Activated CD4-positive, alpha-beta T cell treated with anti-CD3 and anti-CD28 coated beads, Interleukin-2, amount 10 ng/mL, durations not matched to agents 24 days and 14 days (primary cell): ENCODE results near the gene NAPEPLD. TPM values are rescaled to one million over a fixed set of nuclear protein-coding genes. Genes with fewer than 3 reads are reported as not detected.
"Not testable (repeated sequence)": the region's sequence is repeated elsewhere in the genome, so short reads cannot be mapped to it uniquely, and the experiment has no call there.

ENCODE experiments used
- DNase-seq: peaks from one replicate; pipeline ENCODE4 v3.0.0; 2022
- H3K27ac Mint-ChIP-seq: one replicate; pipeline ENCODE4 v1.8.0; 2022; ENCODE audit warnings: mild to moderate bottlenecking, mixed read lengths
- H3K27me3 Mint-ChIP-seq: one replicate; pipeline ENCODE4 v1.8.0; 2022; ENCODE audit warnings: mixed read lengths
- H3K36me3 Mint-ChIP-seq: one replicate; pipeline ENCODE4 v1.8.0; 2022; ENCODE audit warnings: low read depth, mild to moderate bottlenecking, mixed read lengths
- H3K4me1 Mint-ChIP-seq: one replicate; pipeline ENCODE4 v1.8.0; 2021; ENCODE audit warnings: mixed read lengths
- H3K4me3 Mint-ChIP-seq: one replicate; pipeline ENCODE4 v1.8.0; 2022; ENCODE audit warnings: mild to moderate bottlenecking, moderate library complexity, mixed read lengths
- H3K9me3 Mint-ChIP-seq: one replicate; pipeline ENCODE4 v1.8.0; 2021; ENCODE audit warnings: mixed read lengths
- intact Hi-C: fragments of 100-400 bp; cut with micrococcal nuclease; formaldehyde crosslinking; loops from one replicate; pipeline ENCODE4 v1.15.1; 2023
- total RNA-seq: library from RNA; stranded (reverse); gene quantifications from 2 replicates; pipeline ENCODE4 v1.2.3, GENCODE V29; 2022

The NAPEPLD gene
- total RNA-seq, 1 donor from 2014 or later: 10.1 TPM

- no peak for DNase-seq
- H3K27ac Mint-ChIP-seq: no peak overlapping the region
- H3K4me1 Mint-ChIP-seq: peaks cover 12% of the 10 kb centered on the region
- peaks cover 14% of the 10 kb centered on the region for H3K9me3 Mint-ChIP-seq
- intact Hi-C loops: no loop called here
- no peak overlapping the region for H3K4me3 Mint-ChIP-seq
- H3K27me3 Mint-ChIP-seq: no peaks in the 10 kb centered on the region
- H3K36me3 Mint-ChIP-seq: peaks cover 45% of the 10 kb centered on the region
Observed at GRCh38 chr7:103113164-103113563, 35.7 kb downstream of the NAPEPLD start.

- H3K36me3 Mint-ChIP-seq: peaks cover 56% of the 10 kb centered on the region
Observed at GRCh38 chr7:103106703-103107070, 42.2 kb downstream of the NAPEPLD start.

GRCh38 chr7:103106005-103106702 lies 42.7 kb downstream of the NAPEPLD start:
- Mint-ChIP-seq H3K27me3 (no peaks in the 10 kb centered on the region), H3K36me3 (peaks cover 53% of the 10 kb centered on the region)

More at GRCh38 chr7:103106703-103107070, 42.2 kb downstream of the NAPEPLD start:
- intact Hi-C loops, H3K4me1 Mint-ChIP-seq, DNase-seq, H3K27ac Mint-ChIP-seq, H3K4me3 Mint-ChIP-seq, H3K27me3 Mint-ChIP-seq: not testable (repeated sequence)
- peaks cover 14% of the 10 kb centered on the region for H3K9me3 Mint-ChIP-seq

GRCh38 chr7:103101543-103101942 lies 47.4 kb downstream of the NAPEPLD start:
- intact Hi-C loops: no loop called here
- DNase-seq: no peak
- H3K36me3 Mint-ChIP-seq: peaks cover 30% of the 10 kb centered on the region
- H3K4me1 Mint-ChIP-seq: no peaks in the 10 kb centered on the region
- no peak overlapping the region for H3K27ac Mint-ChIP-seq
- H3K4me3 Mint-ChIP-seq: no peak overlapping the region
- H3K9me3 Mint-ChIP-seq: no peaks in the 10 kb centered on the region
- H3K27me3 Mint-ChIP-seq: no peaks in the 10 kb centered on the region

More at GRCh38 chr7:103106005-103106702, 42.7 kb downstream of the NAPEPLD start:
- no peak overlapping the region for H3K4me3 Mint-ChIP-seq
- intact Hi-C loops: no loop called here
- no peak overlapping the region for H3K27ac Mint-ChIP-seq
- no peak for DNase-seq
- peaks cover 14% of the 10 kb centered on the region for H3K9me3 Mint-ChIP-seq
- H3K4me1 Mint-ChIP-seq: peaks cover 6% of the 10 kb centered on the region

- Mint-ChIP-seq H3K4me3 (no peak overlapping the region), H3K27me3 (no peaks in the 10 kb centered on the region), H3K9me3 (no peaks in the 10 kb centered on the region), H3K27ac (no peak overlapping the region), H3K36me3 (peaks cover 32% of the 10 kb centered on the region), H3K4me1 (no peaks in the 10 kb centered on the region)
- intact Hi-C loops: no loop called here
- DNase-seq: no peak
Observed at GRCh38 chr7:103100348-103100747, 48.6 kb downstream of the NAPEPLD start.

GRCh38 chr7:103097041-103097440 lies 51.9 kb downstream of the NAPEPLD start:
- Mint-ChIP-seq H3K9me3 (no peaks in the 10 kb centered on the region), H3K4me3 (no peak overlapping the region), H3K27ac (no peak overlapping the region), H3K36me3 (peaks cover 41% of the 10 kb centered on the region), H3K4me1 (no peaks in the 10 kb centered on the region), H3K27me3 (no peaks in the 10 kb centered on the region)
- no peak for DNase-seq
- intact Hi-C loops: no loop called here

- H3K27ac Mint-ChIP-seq, DNase-seq, intact Hi-C loops, H3K27me3 Mint-ChIP-seq, H3K4me3 Mint-ChIP-seq, H3K4me1 Mint-ChIP-seq, H3K9me3 Mint-ChIP-seq: not testable (repeated sequence)
- peaks cover 42% of the 10 kb centered on the region for H3K36me3 Mint-ChIP-seq
Observed at GRCh38 chr7:103095558-103095957, 53.3 kb downstream of the NAPEPLD start.

GRCh38 chr7:103094102-103094501 lies 54.8 kb downstream of the NAPEPLD start:
- intact Hi-C loops: no loop called here
- no peak overlapping the region for H3K27ac Mint-ChIP-seq
- no peaks in the 10 kb centered on the region for H3K27me3 Mint-ChIP-seq

GRCh38 chr7:103093429-103093828 lies 55.5 kb downstream of the NAPEPLD start:
- no peaks in the 10 kb centered on the region for H3K9me3 Mint-ChIP-seq
- no peak overlapping the region for H3K4me3 Mint-ChIP-seq
- no peaks in the 10 kb centered on the region for H3K27me3 Mint-ChIP-seq
- peaks cover 53% of the 10 kb centered on the region for H3K36me3 Mint-ChIP-seq
- intact Hi-C loops: no loop called here
- no peaks in the 10 kb centered on the region for H3K4me1 Mint-ChIP-seq
- H3K27ac Mint-ChIP-seq: no peak overlapping the region
- no peak for DNase-seq

More at GRCh38 chr7:103094102-103094501, 54.8 kb downstream of the NAPEPLD start:
- Mint-ChIP-seq H3K4me1 (no peaks in the 10 kb centered on the region), H3K36me3 (peaks cover 49% of the 10 kb centered on the region), H3K4me3 (no peak overlapping the region), H3K9me3 (no peaks in the 10 kb centered on the region)
- DNase-seq: no peak

- peaks cover 52% of the 10 kb centered on the region for H3K36me3 Mint-ChIP-seq
- H3K4me3 Mint-ChIP-seq, H3K9me3 Mint-ChIP-seq, H3K27ac Mint-ChIP-seq, H3K4me1 Mint-ChIP-seq, intact Hi-C loops, DNase-seq, H3K27me3 Mint-ChIP-seq: not testable (repeated sequence)
Observed at GRCh38 chr7:103092321-103092720, 56.6 kb downstream of the NAPEPLD start.

GRCh38 chr7:103083210-103083609 lies 65.7 kb downstream of the NAPEPLD start:
- Mint-ChIP-seq H3K9me3 (no peaks in the 10 kb centered on the region), H3K36me3 (peaks cover 16% of the 10 kb centered on the region), H3K4me1 (peaks cover 7% of the 10 kb centered on the region), H3K27ac (no peak overlapping the region), H3K27me3 (no peaks in the 10 kb centered on the region), H3K4me3 (no peak overlapping the region)
- DNase-seq: no peak
- intact Hi-C loops: no loop called here

GRCh38 chr7:103082497-103082896 lies 66.4 kb downstream of the NAPEPLD start:
- no peak for DNase-seq
- no peaks in the 10 kb centered on the region for H3K27me3 Mint-ChIP-seq
- H3K27ac Mint-ChIP-seq: no peak overlapping the region
- peaks cover 11% of the 10 kb centered on the region for H3K4me1 Mint-ChIP-seq
- H3K9me3 Mint-ChIP-seq: no peaks in the 10 kb centered on the region
- intact Hi-C loops: no loop called here
- H3K4me3 Mint-ChIP-seq: no peak overlapping the region
- H3K36me3 Mint-ChIP-seq: peaks cover 17% of the 10 kb centered on the region

- no peak for DNase-seq
- Mint-ChIP-seq H3K4me1 (peaks cover 17% of the 10 kb centered on the region), H3K36me3 (peaks cover 15% of the 10 kb centered on the region), H3K27ac (no peak overlapping the region), H3K9me3 (no peaks in the 10 kb centered on the region), H3K27me3 (no peaks in the 10 kb centered on the region), H3K4me3 (no peak overlapping the region)
- intact Hi-C loops: no loop called here
Observed at GRCh38 chr7:103080923-103081322, 68.0 kb downstream of the NAPEPLD start.

GRCh38 chr7:103079836-103080235 lies 69.1 kb downstream of the NAPEPLD start:
- Mint-ChIP-seq H3K9me3 (no peaks in the 10 kb centered on the region), H3K4me3 (no peak overlapping the region), H3K27ac (no peak overlapping the region), H3K36me3 (peaks cover 13% of the 10 kb centered on the region), H3K27me3 (no peaks in the 10 kb centered on the region), H3K4me1 (peaks cover 21% of the 10 kb centered on the region)
- DNase-seq: no peak
- intact Hi-C loops: loop anchor here (10.0 kb wide), 2 partner anchors 205 to 265 kb away; partner anchors contain the start of genes DNAJC2 and PSMC2

GRCh38 chr7:103078226-103078625 lies 70.7 kb downstream of the NAPEPLD start:
- peaks cover 13% of the 10 kb centered on the region for H3K36me3 Mint-ChIP-seq
- not testable (repeated sequence) for H3K4me3 Mint-ChIP-seq, DNase-seq, H3K9me3 Mint-ChIP-seq, H3K27ac Mint-ChIP-seq, H3K27me3 Mint-ChIP-seq
- intact Hi-C loops: loop anchor here (10.0 kb wide), 2 partner anchors 207 to 267 kb away; partner anchors contain the start of genes DNAJC2 and PSMC2
- H3K4me1 Mint-ChIP-seq: peaks cover 31% of the 10 kb centered on the region
